Type B pancreatic cell (in vitro differentiated cells): ENCODE results near the gene MICAL2. TPM values are rescaled to one million over a fixed set of nuclear protein-coding genes. Genes with fewer than 3 reads are reported as not detected.
A peak's percentile ranks its signal among the peaks of the same experiment; 100 is the strongest.

Experiments used
- DNase-seq: peaks from one replicate; pipeline ENCODE4 v3.0.0; 2021; ENCODE audit warnings: mixed read lengths; ENCODE audit not compliant: unreplicated experiment; ENCODE audit errors: extremely low spot score
- H3K27ac Mint-ChIP-seq: 2 replicates; pipeline ENCODE4 v1.8.0; 2021; ENCODE audit warnings: mild to moderate bottlenecking, mixed read lengths
- H3K27me3 Mint-ChIP-seq: 2 replicates; pipeline ENCODE4 v1.8.0; 2021; ENCODE audit warnings: mixed read lengths
- H3K36me3 Mint-ChIP-seq: 2 replicates; pipeline ENCODE4 v1.8.0; 2021; ENCODE audit warnings: mixed read lengths
- H3K4me1 Mint-ChIP-seq: one replicate; pipeline ENCODE4 v1.8.0; 2021; ENCODE audit warnings: mixed read lengths; ENCODE audit not compliant: unreplicated experiment
- H3K4me3 Mint-ChIP-seq: 2 replicates; pipeline ENCODE4 v1.8.0; 2021; ENCODE audit warnings: mild to moderate bottlenecking, mixed read lengths
- H3K9me3 Mint-ChIP-seq: 2 replicates; pipeline ENCODE4 v1.8.0; 2021; ENCODE audit warnings: mixed read lengths
- total RNA-seq: library from RNA; stranded (reverse); gene quantifications from 2 replicates; pipeline ENCODE4 v1.2.1, GENCODE V29; 2021; ENCODE audit warnings: low replicate concordance
- TF ChIP-seq, protein P1 (sequence below): fragments of 200-600 bp; sonication (generic); conservative IDR thresholded peaks from 2 replicates; pipeline ENCODE4 v1.5.0; 2021; ENCODE audit warnings: antibody characterized with exemption, mild to moderate bottlenecking

Gene MICAL2
- total RNA-seq, 1 donor from 2014 or later: 38.0 TPM

- H3K4me3 Mint-ChIP-seq: no peak overlapping the region
- H3K27ac Mint-ChIP-seq: no peak overlapping the region
- no peak for DNase-seq
These were observed 8.6 kb downstream of the MICAL2 start for GRCh38 chr11:12118949-12119348.

DNA sequence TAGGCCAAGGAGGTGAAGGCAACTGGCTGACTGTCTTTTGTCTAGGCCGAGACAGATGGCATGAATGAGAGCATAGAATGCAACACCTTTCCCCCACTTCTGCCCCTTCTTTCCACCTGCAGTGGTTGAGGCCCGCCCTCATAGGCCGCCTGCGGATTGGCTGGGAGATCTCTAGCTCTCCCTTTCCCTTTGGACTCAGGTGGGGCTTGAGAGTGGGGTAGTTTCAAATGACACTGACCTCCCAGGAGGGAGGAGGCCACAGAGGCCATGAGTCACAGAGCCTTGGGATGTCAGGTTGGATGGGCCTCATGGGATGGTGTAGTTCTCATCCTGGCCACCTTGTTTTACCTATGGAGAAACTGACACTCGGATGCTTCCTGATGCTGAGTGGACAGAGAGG, 9.1 kb downstream of the MICAL2 start:
- H3K27ac Mint-ChIP-seq: no peak overlapping the region
- DNase-seq: no peak
- peaks cover 27% of the 10 kb centered on the region for H3K4me1 Mint-ChIP-seq
- no peaks in the 10 kb centered on the region for H3K9me3 Mint-ChIP-seq
- no peak overlapping the region for H3K4me3 Mint-ChIP-seq
- TF ChIP-seq, protein P1, sequence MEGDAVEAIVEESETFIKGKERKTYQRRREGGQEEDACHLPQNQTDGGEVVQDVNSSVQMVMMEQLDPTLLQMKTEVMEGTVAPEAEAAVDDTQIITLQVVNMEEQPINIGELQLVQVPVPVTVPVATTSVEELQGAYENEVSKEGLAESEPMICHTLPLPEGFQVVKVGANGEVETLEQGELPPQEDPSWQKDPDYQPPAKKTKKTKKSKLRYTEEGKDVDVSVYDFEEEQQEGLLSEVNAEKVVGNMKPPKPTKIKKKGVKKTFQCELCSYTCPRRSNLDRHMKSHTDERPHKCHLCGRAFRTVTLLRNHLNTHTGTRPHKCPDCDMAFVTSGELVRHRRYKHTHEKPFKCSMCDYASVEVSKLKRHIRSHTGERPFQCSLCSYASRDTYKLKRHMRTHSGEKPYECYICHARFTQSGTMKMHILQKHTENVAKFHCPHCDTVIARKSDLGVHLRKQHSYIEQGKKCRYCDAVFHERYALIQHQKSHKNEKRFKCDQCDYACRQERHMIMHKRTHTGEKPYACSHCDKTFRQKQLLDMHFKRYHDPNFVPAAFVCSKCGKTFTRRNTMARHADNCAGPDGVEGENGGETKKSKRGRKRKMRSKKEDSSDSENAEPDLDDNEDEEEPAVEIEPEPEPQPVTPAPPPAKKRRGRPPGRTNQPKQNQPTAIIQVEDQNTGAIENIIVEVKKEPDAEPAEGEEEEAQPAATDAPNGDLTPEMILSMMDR: no peak
- peaks cover 12% of the 10 kb centered on the region for H3K27me3 Mint-ChIP-seq
- H3K36me3 Mint-ChIP-seq: no peaks in the 10 kb centered on the region

More at GRCh38 chr11:12118949-12119348, 8.6 kb downstream of the MICAL2 start:
- peaks cover 17% of the 10 kb centered on the region for H3K27me3 Mint-ChIP-seq
- H3K36me3 Mint-ChIP-seq: no peaks in the 10 kb centered on the region
- TF ChIP-seq, protein P1: no peak
- H3K9me3 Mint-ChIP-seq: no peaks in the 10 kb centered on the region
- H3K4me1 Mint-ChIP-seq: peaks cover 27% of the 10 kb centered on the region

- peak overlapping the region; percentile 39 for H3K27ac Mint-ChIP-seq
- peaks cover 31% of the 10 kb centered on the region for H3K4me1 Mint-ChIP-seq
- H3K27me3 Mint-ChIP-seq: peaks cover 9% of the 10 kb centered on the region
- no peak for DNase-seq
- no peaks in the 10 kb centered on the region for H3K9me3 Mint-ChIP-seq
- no peaks in the 10 kb centered on the region for H3K36me3 Mint-ChIP-seq
- TF ChIP-seq, protein P1: no peak
- no peak overlapping the region for H3K4me3 Mint-ChIP-seq
These were observed 9.9 kb downstream of the MICAL2 start for GRCh38 chr11:12120031-12121008.

GRCh38 chr11:12121011-12121410, 10.6 kb downstream of the MICAL2 start:
- TF ChIP-seq, protein P1: no peak
- H3K4me3 Mint-ChIP-seq: no peak overlapping the region
- H3K4me1 Mint-ChIP-seq: peaks cover 31% of the 10 kb centered on the region
- H3K9me3 Mint-ChIP-seq: no peaks in the 10 kb centered on the region
- peaks cover 9% of the 10 kb centered on the region for H3K27me3 Mint-ChIP-seq
- no peaks in the 10 kb centered on the region for H3K36me3 Mint-ChIP-seq
- DNase-seq: no peak
- no peak overlapping the region for H3K27ac Mint-ChIP-seq

DNA sequence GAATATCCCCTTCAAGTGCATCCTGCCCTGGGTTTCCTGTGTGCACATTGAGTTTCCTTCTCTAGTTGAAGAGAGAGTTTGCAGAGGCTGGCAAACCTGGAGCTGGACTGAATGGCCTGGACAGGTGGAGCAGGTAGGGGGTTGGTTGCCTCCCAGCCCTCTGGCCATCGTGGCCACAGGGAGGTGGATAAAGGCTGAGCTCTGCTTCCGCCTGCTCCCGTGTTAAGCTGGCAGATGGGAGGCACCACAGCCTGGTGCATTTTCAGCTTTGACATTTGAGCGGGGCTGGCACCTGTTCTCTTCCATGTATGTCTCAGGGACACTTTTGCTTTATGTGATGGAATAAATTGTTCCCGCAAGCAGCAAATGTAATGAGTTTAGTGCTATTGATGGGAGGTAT, 11.1 kb downstream of the MICAL2 start:
- Mint-ChIP-seq H3K4me1 (peaks cover 31% of the 10 kb centered on the region), H3K9me3 (no peaks in the 10 kb centered on the region), H3K27me3 (peaks cover 8% of the 10 kb centered on the region), H3K27ac (no peak overlapping the region), H3K36me3 (no peaks in the 10 kb centered on the region), H3K4me3 (no peak overlapping the region)
- DNase-seq: no peak
- TF ChIP-seq, protein P1: no peak
